Measurements from ENCODE around the gene ACTN2. TPM values are rescaled to one million over a fixed set of nuclear protein-coding genes. Genes with fewer than 3 reads are reported as not detected.

ACTN2 gene
- polyA plus RNA-seq, 3 donors: 0.07 TPM; not detected in 2

GRCh38 chr1:236810018-236810417, 123.7 kb downstream of the ACTN2 start:
- no peak overlapping the region for H2AFZ ChIP-seq (ENCODE audit: insufficient read depth, low read depth, low read length, poor library complexity, severe bottlenecking)
- no peaks in the 10 kb centered on the region for H4K20me1 ChIP-seq (ENCODE audit: insufficient read depth, low read length)
- H3K36me3 ChIP-seq (replicated peaks in 1 of 2; ENCODE audit: control insufficient read depth in 1 of 2, insufficient read depth in 2 of 2, low read length in 2 of 2): peaks cover 66 to 88% of the 10 kb centered on the region in 2 donors
- Mint-ChIP-seq H3K4me3 (no peak overlapping the region), H3K9me3 (no peaks in the 10 kb centered on the region), H3K4me1 (no peaks in the 10 kb centered on the region), H3K27me3 (ENCODE audit: low read depth in 3 of 3) (no peaks in the 10 kb centered on the region), H3K27ac (no peak overlapping the region), H3K36me3 (peaks cover 62 to 74% of the 10 kb centered on the region in 2 donors)
- DNase-seq: no peak
- WGBS (ENCODE audit: insufficient coverage): no CpG with 5 or more reads among the region's 3 CpGs
- H3K4me1 ChIP-seq (ENCODE audit: control insufficient read depth in 1 of 2, insufficient read depth in 2 of 2, low read length in 2 of 2): no peaks in the 10 kb centered on the region
- H3K9ac ChIP-seq (ENCODE audit: insufficient read depth, low read length, poor library complexity, severe bottlenecking): no peak overlapping the region
- no peak overlapping the region for H3K27ac ChIP-seq (ENCODE audit: low read depth in 1 of 2, low read length in 2 of 2)
- H3K9me3 ChIP-seq (replicated peaks in 1 of 2; ENCODE audit: control insufficient read depth in 1 of 2, insufficient read depth in 1 of 2, low read length in 2 of 2): no peaks in the 10 kb centered on the region
- H3K4me3 ChIP-seq (replicated peaks in 1 of 3; ENCODE audit: low read depth in 2 of 3, low read length in 3 of 3): no peak overlapping the region
- H3K79me2 ChIP-seq (ENCODE audit: insufficient read depth, low read length): no peaks in the 10 kb centered on the region
- no peak overlapping the region for H3K4me2 ChIP-seq (replicated peaks; ENCODE audit: extremely low read depth, low read length, poor library complexity, severe bottlenecking)
- no peaks in the 10 kb centered on the region for H3K27me3 ChIP-seq (ENCODE audit: control insufficient read depth in 2 of 2, insufficient read depth in 2 of 2, low read length in 2 of 2)
- TF ChIP-seq CTCF (IDR thresholded peaks at IDR 0.05): no peak
- intact Hi-C loops (cut with micrococcal nuclease): no loop called here

- Histone ChIP-seq H3K36me3 (replicated peaks in 1 of 2; ENCODE audit: control insufficient read depth in 1 of 2, insufficient read depth in 2 of 2, low read length in 2 of 2) (peaks cover 79 to 99% of the 10 kb centered on the region in 2 donors), H2AFZ (ENCODE audit: insufficient read depth, low read depth, low read length, poor library complexity, severe bottlenecking) (no peak overlapping the region), H4K20me1 (ENCODE audit: insufficient read depth, low read length) (no peaks in the 10 kb centered on the region), H3K4me1 (ENCODE audit: control insufficient read depth in 1 of 2, insufficient read depth in 2 of 2, low read length in 2 of 2) (no peaks in the 10 kb centered on the region), H3K27me3 (ENCODE audit: control insufficient read depth in 2 of 2, insufficient read depth in 2 of 2, low read length in 2 of 2) (no peaks in the 10 kb centered on the region), H3K79me2 (ENCODE audit: insufficient read depth, low read length) (no peaks in the 10 kb centered on the region), H3K4me3 (replicated peaks in 1 of 3; ENCODE audit: low read depth in 2 of 3, low read length in 3 of 3) (no peak overlapping the region), H3K9me3 (replicated peaks in 1 of 2; ENCODE audit: control insufficient read depth in 1 of 2, insufficient read depth in 1 of 2, low read length in 2 of 2) (no peaks in the 10 kb centered on the region), H3K9ac (ENCODE audit: insufficient read depth, low read length, poor library complexity, severe bottlenecking) (no peak overlapping the region), H3K27ac (ENCODE audit: low read depth in 1 of 2, low read length in 2 of 2) (no peak overlapping the region), H3K4me2 (replicated peaks; ENCODE audit: extremely low read depth, low read length, poor library complexity, severe bottlenecking) (no peak overlapping the region)
- TF ChIP-seq CTCF (IDR thresholded peaks at IDR 0.05): no peak
- no peak for DNase-seq
- H3K4me1 Mint-ChIP-seq: no peaks in the 10 kb centered on the region
- H3K36me3 Mint-ChIP-seq: peaks cover 75 to 83% of the 10 kb centered on the region in 2 donors
- intact Hi-C loops (cut with micrococcal nuclease): no loop called here
- WGBS (ENCODE audit: insufficient coverage): no CpG with 5 or more reads among the region's 5 CpGs
- no peak overlapping the region for H3K27ac Mint-ChIP-seq
- H3K9me3 Mint-ChIP-seq: no peaks in the 10 kb centered on the region
- no peak overlapping the region for H3K4me3 Mint-ChIP-seq
- H3K27me3 Mint-ChIP-seq (ENCODE audit: low read depth in 3 of 3): no peaks in the 10 kb centered on the region
Observed at GRCh38 chr1:236812334-236813030, 126.2 kb downstream of the ACTN2 start.

Other genes starting within 250 kb of the ACTN2 start
- gene LGALS8, start 162.5 kb upstream of the ACTN2 start, polyA plus RNA-seq: 10 to 100 TPM; 58.9 to 84.6 (median 75.7) TPM
- 1 to 10 TPM; 2.8 to 4.2 (median 3.7) TPM for gene HEATR1, start 82.0 kb upstream of the ACTN2 start, polyA plus RNA-seq
- 1 to 10 TPM; 3.4 to 5.4 (median 4.7) TPM for gene MTR, start 108.8 kb downstream of the ACTN2 start, polyA plus RNA-seq

All from CD14-positive monocyte (primary cell).